Measurements from ENCODE around the gene CACHD1.

The CACHD1 gene

DNA sequence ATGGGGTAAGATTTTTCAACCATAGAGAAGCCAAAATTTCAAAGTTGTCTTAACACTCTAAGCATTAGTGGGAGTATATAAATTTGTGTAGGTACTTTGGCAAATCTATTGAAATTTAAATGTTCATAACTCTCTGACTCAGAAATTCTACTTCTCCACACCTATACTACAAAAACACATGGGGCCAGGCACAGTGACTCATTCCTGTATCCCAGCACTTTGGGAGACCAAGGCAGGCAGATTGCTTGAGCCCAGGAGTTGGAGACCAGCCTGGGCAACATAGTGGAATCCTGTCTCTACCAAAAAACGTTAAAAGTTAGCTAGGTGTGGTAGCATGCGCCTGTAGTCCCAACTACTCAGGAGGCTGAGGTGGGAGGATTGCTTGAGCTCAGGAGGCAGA, 233.7 kb downstream of the CACHD1 start:
- H2BK120ac ChIP-seq (ENCODE audit: low read depth, low read length): no peak overlapping the region
- H3K4me2 ChIP-seq (ENCODE audit: low read length, poor library complexity, severe bottlenecking): no peak overlapping the region
- H2BK12ac ChIP-seq (ENCODE audit: low read length in 2 of 2): no peak overlapping the region
- no peak overlapping the region for H3K9ac ChIP-seq (ENCODE audit: low read length)
- no peak overlapping the region for H2AFZ ChIP-seq (ENCODE audit: low read depth, low read length)
- WGBS: 100% methylated on average over 1 of the region's 2 CpGs
- H3K18ac ChIP-seq (ENCODE audit: low read depth in 1 of 2, low read length in 2 of 2): no peak overlapping the region
- no peaks in the 10 kb centered on the region for H3K27me3 ChIP-seq (ENCODE audit: control insufficient read depth in 1 of 2, insufficient read depth in 1 of 2, low read length in 2 of 2)
- H3K79me1 ChIP-seq (replicated peaks; ENCODE audit: low read length, poor library complexity, severe bottlenecking): no peaks in the 10 kb centered on the region
- H2AK5ac ChIP-seq (ENCODE audit: low read length, severe bottlenecking): no peak overlapping the region
- H3K4me3 ChIP-seq (ENCODE audit: insufficient read depth in 1 of 2, low read depth in 1 of 2, low read length in 2 of 2): no peak overlapping the region
- H3K4me1 ChIP-seq (ENCODE audit: control insufficient read depth, insufficient read depth, low read depth, low read length): peaks cover 2% of the 10 kb centered on the region
- H2BK15ac ChIP-seq (ENCODE audit: low read depth, poor library complexity, severe bottlenecking): no peak overlapping the region
- no peak overlapping the region for H2BK5ac ChIP-seq (ENCODE audit: low read depth, low read length, poor library complexity, severe bottlenecking)
- H3K14ac ChIP-seq (ENCODE audit: low read length in 2 of 2): no peak overlapping the region
- H3K4ac ChIP-seq (ENCODE audit: low read depth in 1 of 2, low read length in 2 of 2): no peak overlapping the region
- no peak overlapping the region for H4K91ac ChIP-seq (ENCODE audit: low read length)
- no peaks in the 10 kb centered on the region for H3K36me3 ChIP-seq (ENCODE audit: control insufficient read depth in 1 of 2, insufficient read depth in 2 of 2, low read depth in 1 of 2, low read length in 2 of 2)
- DNase-seq: no peak
- H3K9me3 ChIP-seq (ENCODE audit: control insufficient read depth, low read length): no peaks in the 10 kb centered on the region
- H3K23ac ChIP-seq (ENCODE audit: low read length in 2 of 2): no peak overlapping the region
- no peak overlapping the region for H4K8ac ChIP-seq (ENCODE audit: low read length)
- no peak overlapping the region for H3K27ac ChIP-seq (ENCODE audit: low read length, poor library complexity, severe bottlenecking)

DNA sequence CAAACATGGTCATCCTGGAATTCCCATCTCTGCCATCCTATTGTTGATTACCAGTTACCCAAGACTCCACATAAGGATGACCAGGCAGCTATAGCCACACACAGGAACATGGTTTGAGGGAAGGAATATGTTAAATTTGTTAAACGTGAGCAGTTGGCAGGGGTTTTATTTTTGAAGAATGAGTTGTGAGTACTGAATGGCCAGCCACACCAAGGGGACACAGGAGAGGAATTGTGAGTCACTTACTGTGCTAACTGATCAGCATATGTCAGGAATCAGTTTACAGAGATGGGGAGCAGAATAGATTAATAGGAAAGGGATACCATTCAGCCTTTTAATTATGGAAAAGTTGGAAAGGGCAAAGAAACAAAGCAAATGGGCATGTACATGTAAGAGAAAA, 235.7 kb downstream of the CACHD1 start:
- Histone ChIP-seq H3K36me3 (ENCODE audit: control insufficient read depth in 1 of 2, insufficient read depth in 2 of 2, low read depth in 1 of 2, low read length in 2 of 2) (no peaks in the 10 kb centered on the region), H2BK12ac (ENCODE audit: low read length in 2 of 2) (no peak overlapping the region), H3K27ac (ENCODE audit: low read length, poor library complexity, severe bottlenecking) (no peak overlapping the region), H2AK5ac (ENCODE audit: low read length, severe bottlenecking) (no peak overlapping the region), H3K27me3 (ENCODE audit: control insufficient read depth in 1 of 2, insufficient read depth in 1 of 2, low read length in 2 of 2) (no peaks in the 10 kb centered on the region), H3K4me2 (ENCODE audit: low read length, poor library complexity, severe bottlenecking) (no peak overlapping the region), H3K9ac (ENCODE audit: low read length) (no peak overlapping the region), H3K9me3 (ENCODE audit: control insufficient read depth, low read length) (no peaks in the 10 kb centered on the region), H4K8ac (ENCODE audit: low read length) (no peak overlapping the region), H2BK5ac (ENCODE audit: low read depth, low read length, poor library complexity, severe bottlenecking) (no peak overlapping the region), H3K4ac (ENCODE audit: low read depth in 1 of 2, low read length in 2 of 2) (no peak overlapping the region), H3K4me1 (ENCODE audit: control insufficient read depth, insufficient read depth, low read depth, low read length) (no peaks in the 10 kb centered on the region), H2AFZ (ENCODE audit: low read depth, low read length) (no peak overlapping the region), H3K23ac (ENCODE audit: low read length in 2 of 2) (no peak overlapping the region), H3K79me1 (replicated peaks; ENCODE audit: low read length, poor library complexity, severe bottlenecking) (no peaks in the 10 kb centered on the region), H3K18ac (ENCODE audit: low read depth in 1 of 2, low read length in 2 of 2) (no peak overlapping the region), H3K4me3 (ENCODE audit: insufficient read depth in 1 of 2, low read depth in 1 of 2, low read length in 2 of 2) (no peak overlapping the region), H2BK15ac (ENCODE audit: low read depth, poor library complexity, severe bottlenecking) (no peak overlapping the region), H2BK120ac (ENCODE audit: low read depth, low read length) (no peak overlapping the region), H4K91ac (ENCODE audit: low read length) (no peak overlapping the region), H3K14ac (ENCODE audit: low read length in 2 of 2) (no peak overlapping the region)
- WGBS: 72% methylated on average over 1 of the region's 1 CpG
- DNase-seq: no peak

DNA sequence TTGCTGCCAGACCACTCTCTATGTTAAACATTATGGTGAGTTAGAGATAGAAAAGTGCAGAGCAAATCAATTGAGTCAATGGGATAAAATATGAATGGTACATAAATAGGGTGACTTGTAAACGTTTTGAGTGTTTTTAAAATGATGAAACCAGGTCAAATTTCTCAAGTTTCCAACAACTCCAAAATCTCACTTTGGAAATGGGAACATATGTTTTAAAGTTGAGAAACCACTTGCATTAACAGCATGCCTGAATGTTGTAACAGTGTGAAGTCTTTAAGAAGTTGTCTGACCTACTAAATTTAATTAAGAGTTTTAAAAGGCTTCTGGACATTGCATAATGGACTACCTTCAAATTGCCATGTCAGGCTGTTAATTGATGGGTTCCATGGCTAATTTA, 241.3 kb downstream of the CACHD1 start:
- 29% methylated on average over 1 of the region's 1 CpG for WGBS
- H3K23ac ChIP-seq (ENCODE audit: low read length in 2 of 2): no peak overlapping the region
- no peak overlapping the region for H3K18ac ChIP-seq (ENCODE audit: low read depth in 1 of 2, low read length in 2 of 2)
- H2AK5ac ChIP-seq (ENCODE audit: low read length, severe bottlenecking): no peak overlapping the region
- no peaks in the 10 kb centered on the region for H3K9me3 ChIP-seq (ENCODE audit: control insufficient read depth, low read length)
- DNase-seq: no peak
- no peak overlapping the region for H3K4ac ChIP-seq (ENCODE audit: low read depth in 1 of 2, low read length in 2 of 2)
- no peak overlapping the region for H3K4me3 ChIP-seq (ENCODE audit: insufficient read depth in 1 of 2, low read depth in 1 of 2, low read length in 2 of 2)
- H4K91ac ChIP-seq (ENCODE audit: low read length): no peak overlapping the region
- H3K4me1 ChIP-seq (ENCODE audit: control insufficient read depth, insufficient read depth, low read depth, low read length): no peaks in the 10 kb centered on the region
- H3K79me1 ChIP-seq (replicated peaks; ENCODE audit: low read length, poor library complexity, severe bottlenecking): no peaks in the 10 kb centered on the region
- no peak overlapping the region for H2BK15ac ChIP-seq (ENCODE audit: low read depth, poor library complexity, severe bottlenecking)
- H4K8ac ChIP-seq (ENCODE audit: low read length): no peak overlapping the region
- H3K27me3 ChIP-seq (ENCODE audit: control insufficient read depth in 1 of 2, insufficient read depth in 1 of 2, low read length in 2 of 2): peaks cover 0 to 4% of the 10 kb centered on the region in 2 experiments
- no peak overlapping the region for H3K14ac ChIP-seq (ENCODE audit: low read length in 2 of 2)
- H3K4me2 ChIP-seq (ENCODE audit: low read length, poor library complexity, severe bottlenecking): no peak overlapping the region
- no peak overlapping the region for H2BK12ac ChIP-seq (ENCODE audit: low read length in 2 of 2)
- H2BK120ac ChIP-seq (ENCODE audit: low read depth, low read length): no peak overlapping the region
- no peak overlapping the region for H3K9ac ChIP-seq (ENCODE audit: low read length)
- no peak overlapping the region for H2AFZ ChIP-seq (ENCODE audit: low read depth, low read length)
- no peak overlapping the region for H2BK5ac ChIP-seq (ENCODE audit: low read depth, low read length, poor library complexity, severe bottlenecking)
- H3K27ac ChIP-seq (ENCODE audit: low read length, poor library complexity, severe bottlenecking): no peak overlapping the region
- no peaks in the 10 kb centered on the region for H3K36me3 ChIP-seq (ENCODE audit: control insufficient read depth in 1 of 2, insufficient read depth in 2 of 2, low read depth in 1 of 2, low read length in 2 of 2)

DNA sequence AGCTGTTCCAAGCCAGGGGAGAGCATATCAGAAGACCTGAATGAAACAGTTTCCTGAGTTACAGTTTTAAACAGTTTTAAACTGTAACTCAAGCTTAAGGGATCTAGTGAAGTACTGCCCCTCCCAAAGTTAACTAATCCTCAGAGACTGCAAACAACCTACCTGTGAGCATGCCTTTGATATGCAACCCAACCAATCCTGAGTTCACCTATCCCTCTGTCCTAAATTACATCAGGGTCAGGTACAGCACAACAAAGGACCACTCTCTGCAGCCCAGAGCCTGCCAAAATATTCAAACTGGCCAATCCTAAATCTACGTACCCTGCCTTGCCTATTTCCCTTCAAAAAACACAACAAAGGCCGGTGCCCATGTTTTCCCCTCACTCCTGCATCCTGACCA, 242.1 kb downstream of the CACHD1 start:
- no peak overlapping the region for H3K9ac ChIP-seq (ENCODE audit: low read length)
- WGBS: 62% methylated on average over 2 of the region's 2 CpGs
- no peak overlapping the region for H2BK15ac ChIP-seq (ENCODE audit: low read depth, poor library complexity, severe bottlenecking)
- no peaks in the 10 kb centered on the region for H3K4me1 ChIP-seq (ENCODE audit: control insufficient read depth, insufficient read depth, low read depth, low read length)
- DNase-seq: no peak
- H3K23ac ChIP-seq (ENCODE audit: low read length in 2 of 2): no peak overlapping the region
- H3K36me3 ChIP-seq (ENCODE audit: control insufficient read depth in 1 of 2, insufficient read depth in 2 of 2, low read depth in 1 of 2, low read length in 2 of 2): no peaks in the 10 kb centered on the region
- no peak overlapping the region for H4K8ac ChIP-seq (ENCODE audit: low read length)
- no peak overlapping the region for H3K4me2 ChIP-seq (ENCODE audit: low read length, poor library complexity, severe bottlenecking)
- no peak overlapping the region for H2AFZ ChIP-seq (ENCODE audit: low read depth, low read length)
- H4K91ac ChIP-seq (ENCODE audit: low read length): no peak overlapping the region
- H3K9me3 ChIP-seq (ENCODE audit: control insufficient read depth, low read length): no peaks in the 10 kb centered on the region
- no peak overlapping the region for H3K14ac ChIP-seq (ENCODE audit: low read length in 2 of 2)
- no peak overlapping the region for H2BK120ac ChIP-seq (ENCODE audit: low read depth, low read length)
- no peak overlapping the region for H3K4ac ChIP-seq (ENCODE audit: low read depth in 1 of 2, low read length in 2 of 2)
- H2BK5ac ChIP-seq (ENCODE audit: low read depth, low read length, poor library complexity, severe bottlenecking): no peak overlapping the region
- no peaks in the 10 kb centered on the region for H3K79me1 ChIP-seq (replicated peaks; ENCODE audit: low read length, poor library complexity, severe bottlenecking)
- no peak overlapping the region for H2AK5ac ChIP-seq (ENCODE audit: low read length, severe bottlenecking)
- no peak overlapping the region for H3K4me3 ChIP-seq (ENCODE audit: insufficient read depth in 1 of 2, low read depth in 1 of 2, low read length in 2 of 2)
- peaks cover 0 to 4% of the 10 kb centered on the region in 2 experiments for H3K27me3 ChIP-seq (ENCODE audit: control insufficient read depth in 1 of 2, insufficient read depth in 1 of 2, low read length in 2 of 2)
- H2BK12ac ChIP-seq (ENCODE audit: low read length in 2 of 2): no peak overlapping the region
- H3K18ac ChIP-seq (ENCODE audit: low read depth in 1 of 2, low read length in 2 of 2): no peak overlapping the region
- H3K27ac ChIP-seq (ENCODE audit: low read length, poor library complexity, severe bottlenecking): no peak overlapping the region
